Jurkat, Clone E6-1 (cell line): ENCODE data around the gene PRB2. TPM values are rescaled to one million over a fixed set of nuclear protein-coding genes. Genes with fewer than 3 reads are reported as not detected.
A peak's percentile ranks its signal among the peaks of the same experiment; 100 is the strongest.
"Not testable (repeated sequence)": the region's sequence is repeated elsewhere in the genome, so short reads cannot be mapped to it uniquely, and the experiment has no call there.

Experiments used
- DNase-seq: peaks from one replicate; pipeline ENCODE4 v3.0.0-alpha.2; 2011; ENCODE audit warnings: low read depth, low spot score
- H3K4me3 ChIP-seq: 2 replicates; pipeline ENCODE4 v1.5.1; 2011; ENCODE audit warnings: mild to moderate bottlenecking, low read length, control low read depth, moderate library complexity
- polyA plus RNA-seq: library from polyadenylated mRNA; unstranded; fragments of >200 nt; gene quantifications from one replicate; pipeline ENCODE4 v1.2.1, GENCODE V29; 2012; ENCODE audit warnings: missing spikeins; ENCODE audit not compliant: insufficient read length, insufficient read depth

Gene PRB2
- not detected for polyA plus RNA-seq

DNA sequence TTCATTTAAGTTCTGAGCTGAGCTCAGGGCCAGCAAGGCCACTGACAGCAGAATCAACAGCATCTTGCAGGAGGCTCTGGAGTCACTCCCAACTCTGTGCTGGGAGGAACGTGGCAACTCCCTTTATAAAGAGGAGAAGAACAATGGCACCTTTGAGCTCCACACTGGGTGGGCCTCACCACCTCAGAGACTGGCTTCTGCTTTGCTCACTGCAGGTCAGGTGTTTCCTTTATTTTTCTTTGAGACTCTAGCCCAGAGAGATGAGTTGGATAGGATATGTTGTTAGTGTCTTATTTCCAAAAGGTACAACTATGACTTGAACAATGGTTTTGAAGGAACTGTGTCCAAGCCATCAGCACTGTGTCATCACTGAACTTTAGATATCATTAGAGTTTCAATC, at the start of gene PRB2:
TSS of gene PRB2 (minus strand) at position 101 of the 400 bp plus-strand sequence. CDS start at position 63, 38 bp downstream.
- not testable (repeated sequence) for H3K4me3 ChIP-seq, DNase-seq

DNA sequence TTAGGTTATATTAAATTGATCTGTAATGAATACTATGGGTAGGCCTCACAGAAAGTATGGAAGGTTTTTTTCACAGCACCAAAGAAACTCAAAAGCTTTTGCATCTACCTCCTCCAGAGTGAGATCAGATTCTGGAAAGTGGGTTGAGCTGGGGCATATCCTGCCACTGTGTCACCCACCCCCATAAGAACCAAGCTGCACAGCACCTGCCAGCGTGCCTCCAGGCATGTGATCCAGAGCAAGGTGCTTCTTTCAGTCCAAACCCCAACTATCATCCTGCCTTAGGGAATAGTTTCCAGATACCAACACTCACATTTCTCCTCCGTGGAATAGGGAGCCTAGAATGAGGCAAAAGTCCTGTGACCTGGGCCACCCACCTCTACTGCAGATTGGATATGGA, 42.6 kb upstream of the PRB2 start:
- H3K4me3 ChIP-seq = no peak overlapping the region
- DNase-seq = no peak

- DNase-seq = no peak
- no peak overlapping the region for H3K4me3 ChIP-seq
These were observed 38.3 kb upstream of the PRB2 start for GRCh38 chr12:11433664-11434063.

GRCh38 chr12:11431486-11431885, 36.1 kb upstream of the PRB2 start:
- DNase-seq = peak; percentile 3
- H3K4me3 ChIP-seq = no peak overlapping the region

DNA sequence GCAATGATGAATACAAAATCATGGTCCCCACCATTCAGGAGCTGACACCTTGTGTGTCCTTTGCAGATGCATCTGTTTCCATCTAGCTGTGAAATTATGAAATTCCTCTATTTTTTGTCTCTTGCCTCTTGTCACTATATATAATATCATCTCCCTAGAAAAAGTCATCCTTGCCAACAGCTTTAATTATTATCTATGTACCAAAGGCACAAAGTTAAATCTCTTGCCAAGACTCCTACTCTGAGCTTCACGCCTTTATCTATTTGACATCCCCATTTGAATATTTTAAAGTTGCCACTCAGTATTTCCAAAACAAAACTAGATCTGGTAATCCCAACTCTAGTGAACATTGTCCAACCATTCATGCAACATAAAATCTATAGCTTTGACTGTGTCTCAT, 32.0 kb upstream of the PRB2 start:
- no peak for DNase-seq
- no peak overlapping the region for H3K4me3 ChIP-seq

DNA sequence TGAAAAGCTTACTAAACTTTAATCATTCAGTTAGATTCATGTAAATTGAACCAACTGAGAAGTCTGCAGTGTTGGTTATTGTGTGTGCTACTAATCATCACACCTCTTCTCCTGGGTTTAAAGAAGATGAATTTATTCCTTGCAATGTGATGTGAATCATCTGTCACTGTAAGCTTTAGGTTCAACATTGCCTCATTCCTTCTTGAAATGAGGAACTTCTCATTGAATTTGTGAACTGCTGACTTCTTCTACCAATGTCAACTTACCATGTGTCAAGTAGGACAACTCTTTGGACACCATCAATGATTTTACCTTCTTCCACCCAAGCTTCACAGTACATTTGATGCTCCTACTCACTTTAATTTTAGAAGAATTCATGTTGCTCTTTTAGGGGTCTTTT, 17.4 kb upstream of the PRB2 start:
- DNase-seq = no peak
- no peak overlapping the region for H3K4me3 ChIP-seq

- DNase-seq = no peak
These were observed 12.7 kb upstream of the PRB2 start for GRCh38 chr12:11408096-11408495.

DNA sequence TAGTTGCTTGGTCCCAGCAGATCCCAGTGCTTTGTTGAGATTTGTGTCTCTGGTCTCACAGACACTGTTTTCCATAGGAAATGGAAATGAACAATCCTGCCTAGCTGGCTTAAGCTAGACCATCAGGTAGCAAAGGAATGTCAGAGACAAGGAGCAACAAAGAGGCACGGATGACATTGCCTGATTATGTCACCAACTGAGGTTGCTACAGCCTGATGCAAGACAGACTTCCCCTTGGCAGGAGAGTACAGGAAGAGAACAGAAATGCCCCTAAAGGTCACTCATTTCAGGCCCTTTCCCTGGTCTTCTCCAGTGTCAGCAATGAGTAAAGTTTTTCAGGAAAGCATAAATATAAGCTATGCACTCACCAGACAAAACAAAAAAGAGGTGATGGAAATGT, 2.0 kb upstream of the PRB2 start:
- no peak for DNase-seq
- H3K4me3 ChIP-seq = no peak overlapping the region

More at GRCh38 chr12:11408096-11408495, 12.7 kb upstream of the PRB2 start:
- H3K4me3 ChIP-seq = no peak overlapping the region

- H3K4me3 ChIP-seq, DNase-seq: not testable (repeated sequence)
These were observed 3.9 kb downstream of the PRB2 start for GRCh38 chr12:11391456-11391855.

- DNase-seq, H3K4me3 ChIP-seq: not testable (repeated sequence)
These were observed 17.9 kb downstream of the PRB2 start for GRCh38 chr12:11377420-11377819.

GRCh38 chr12:11361151-11361550, 34.2 kb downstream of the PRB2 start:
- DNase-seq = no peak
- no peak overlapping the region for H3K4me3 ChIP-seq

GRCh38 chr12:11360205-11360883, 35.0 kb downstream of the PRB2 start:
- H3K4me3 ChIP-seq, DNase-seq: not testable (repeated sequence)

DNA sequence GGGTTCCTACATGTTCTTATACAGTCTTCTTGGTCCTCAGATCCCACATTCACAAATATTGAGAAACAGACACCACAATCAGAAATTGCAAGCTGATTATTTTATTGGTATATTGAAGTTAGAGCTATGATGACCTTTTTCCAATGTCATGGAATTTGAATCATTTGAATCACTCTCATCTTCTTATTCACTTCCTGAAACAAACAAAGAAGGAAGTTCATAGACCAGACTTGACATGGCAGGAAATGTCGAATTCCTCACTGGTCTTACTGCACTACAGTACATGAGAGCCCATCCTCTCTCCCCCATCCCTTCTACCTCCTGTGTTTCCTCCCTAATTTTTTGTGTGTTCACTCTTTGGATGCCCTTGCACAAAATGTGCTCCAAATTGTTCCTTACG, 43.6 kb downstream of the PRB2 start:
- DNase-seq, H3K4me3 ChIP-seq: not testable (repeated sequence)

DNA sequence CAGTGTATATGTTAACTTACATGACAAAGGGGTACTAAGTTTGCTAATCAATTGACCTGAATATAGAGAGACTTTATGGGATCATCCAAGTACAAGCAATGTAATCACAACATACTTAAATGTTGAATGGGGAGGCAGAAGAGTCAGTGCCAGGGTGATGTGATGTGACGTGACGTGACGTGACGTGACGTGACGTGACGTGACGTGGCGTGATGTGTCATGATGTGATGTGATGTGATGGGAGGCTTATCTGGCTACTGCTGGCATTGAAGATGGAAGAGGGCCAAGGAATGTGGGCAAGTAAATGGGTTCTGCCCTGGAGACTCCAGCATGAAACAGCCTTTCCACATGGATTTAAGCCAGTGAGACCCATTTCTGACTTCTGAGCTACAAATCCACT, 46.9 kb downstream of the PRB2 start:
- no peak for DNase-seq
- no peak overlapping the region for H3K4me3 ChIP-seq

- DNase-seq = peak; percentile 16
These were observed 47.6 kb downstream of the PRB2 start for GRCh38 chr12:11347810-11348209.

GRCh38 chr12:11344500-11344899, 50.9 kb downstream of the PRB2 start:
- no peak overlapping the region for H3K4me3 ChIP-seq
- DNase-seq = no peak

More at GRCh38 chr12:11347810-11348209, 47.6 kb downstream of the PRB2 start:
- no peak overlapping the region for H3K4me3 ChIP-seq
